SU-DHL-6 (cell line): ENCODE measurements around the gene MYCBPAP.
"Not testable (repeated sequence)": the region's sequence is repeated elsewhere in the genome, so short reads cannot be mapped to it uniquely, and the experiment has no call there.

Experiments
- EZH2phosphoT487 ChIP-seq: fragments of 200-600 bp; sonication (generic), shearing (Covaris generic); conservative IDR thresholded peaks from 2 replicates; pipeline ENCODE4 v1.6.1; 2018; ENCODE audit warnings: mild to moderate bottlenecking, antibody characterized with exemption, low read length, moderate library complexity, mixed read lengths
- TF ChIP-seq, protein P1 (sequence below): fragments of 200-600 bp; sonication (generic); IDR thresholded peaks from one replicate; pipeline ENCODE4 v1.5.1; 2017; ENCODE audit warnings: antibody characterized with exemption, mild to moderate bottlenecking, low read length, moderate library complexity; ENCODE audit not compliant: insufficient read depth, poor library complexity, severe bottlenecking

DNA sequence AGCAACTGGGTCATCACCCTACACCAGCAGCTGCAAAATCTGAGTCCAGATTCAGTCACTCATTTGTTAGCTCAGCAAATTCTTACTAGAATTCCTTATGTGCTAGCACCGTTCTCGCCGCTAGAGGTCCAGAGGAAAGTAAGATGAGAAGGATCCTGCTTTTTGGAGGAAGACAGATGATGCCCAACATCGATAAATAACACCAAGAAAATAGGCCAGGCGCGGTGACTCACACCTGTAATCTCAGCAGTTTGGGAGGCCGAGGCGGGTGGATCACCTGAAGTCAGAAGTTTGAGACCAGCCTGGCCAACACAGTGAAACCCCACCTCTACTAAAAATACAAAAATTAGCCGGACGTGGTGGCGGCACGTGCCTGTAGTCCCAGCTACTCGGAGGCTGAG lies 35.5 kb upstream of the MYCBPAP start:
- not testable (repeated sequence) for TF ChIP-seq EZH2phosphoT487
- TF ChIP-seq, protein P1, sequence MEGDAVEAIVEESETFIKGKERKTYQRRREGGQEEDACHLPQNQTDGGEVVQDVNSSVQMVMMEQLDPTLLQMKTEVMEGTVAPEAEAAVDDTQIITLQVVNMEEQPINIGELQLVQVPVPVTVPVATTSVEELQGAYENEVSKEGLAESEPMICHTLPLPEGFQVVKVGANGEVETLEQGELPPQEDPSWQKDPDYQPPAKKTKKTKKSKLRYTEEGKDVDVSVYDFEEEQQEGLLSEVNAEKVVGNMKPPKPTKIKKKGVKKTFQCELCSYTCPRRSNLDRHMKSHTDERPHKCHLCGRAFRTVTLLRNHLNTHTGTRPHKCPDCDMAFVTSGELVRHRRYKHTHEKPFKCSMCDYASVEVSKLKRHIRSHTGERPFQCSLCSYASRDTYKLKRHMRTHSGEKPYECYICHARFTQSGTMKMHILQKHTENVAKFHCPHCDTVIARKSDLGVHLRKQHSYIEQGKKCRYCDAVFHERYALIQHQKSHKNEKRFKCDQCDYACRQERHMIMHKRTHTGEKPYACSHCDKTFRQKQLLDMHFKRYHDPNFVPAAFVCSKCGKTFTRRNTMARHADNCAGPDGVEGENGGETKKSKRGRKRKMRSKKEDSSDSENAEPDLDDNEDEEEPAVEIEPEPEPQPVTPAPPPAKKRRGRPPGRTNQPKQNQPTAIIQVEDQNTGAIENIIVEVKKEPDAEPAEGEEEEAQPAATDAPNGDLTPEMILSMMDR, result not testable (repeated sequence)
